Thoracic aorta (tissue), 2 donors: ENCODE results near the gene HS1BP3. TPM values are rescaled to one million over a fixed set of nuclear protein-coding genes. Genes with fewer than 3 reads are reported as not detected.

Experiments
- ATAC-seq: fragments of 150-250 bp; one replicate; pipeline ENCODE4 v1.8.0; 2017; ENCODE audit warnings: low read depth; ENCODE audit not compliant: insufficient number of reproducible peaks, low FRiP score
- DNase-seq: peaks from one replicate; pipeline ENCODE4 v3.0.0-alpha.2; 2020; ENCODE audit warnings: low spot score
- H3K27ac ChIP-seq, 2 donors: fragments of 200-600 bp; sonication (generic); 1 replicate in 1 of 2; 2 replicates in 1 of 2; pipeline ENCODE4 v1.5.1; 2016; ENCODE audit warnings: mild to moderate bottlenecking in 2 of 2, moderate library complexity in 2 of 2
- H3K27me3 ChIP-seq: fragments of 200-600 bp; sonication (generic); replicated peaks from 2 replicates; pipeline ENCODE4 v1.6.0; 2016; ENCODE audit warnings: mild to moderate bottlenecking; ENCODE audit not compliant: insufficient read depth
- H3K36me3 ChIP-seq: fragments of 200-600 bp; sonication (generic); one replicate; pipeline ENCODE4 v1.5.1; 2016
- H3K4me1 ChIP-seq, 2 donors: fragments of 200-600 bp; sonication (generic); 1 replicate in 1 of 2; 2 replicates in 1 of 2; pipeline versions ENCODE4 v1.5.1 to v1.6.0; 2016; ENCODE audit warnings: low read depth in 2 of 2, mild to moderate bottlenecking in 1 of 2; ENCODE audit not compliant: control insufficient read depth in 1 of 2
- H3K4me3 ChIP-seq: fragments of 200-600 bp; sonication (generic); 2 replicates; pipeline ENCODE4 v1.5.1; 2016; ENCODE audit warnings: mild to moderate bottlenecking
- H3K9me3 ChIP-seq: fragments of 200-600 bp; sonication (generic); 2 replicates; pipeline ENCODE4 v1.5.1; 2016
- CTCF ChIP-seq: fragments of 200-600 bp; sonication (generic); IDR thresholded peaks from one replicate; pipeline ENCODE4 v1.5.1; 2019; ENCODE audit warnings: antibody characterized with exemption
- total RNA-seq, 2 donors: library from RNA; depleted of rRNA; stranded (reverse); fragments of >200 nt; gene quantifications; one replicate each; pipeline versions ENCODE4 v1.1.0 to v1.2.3, GENCODE V29; 2016

HS1BP3 gene
- total RNA-seq, 2 donors from 2014 or later, result 40.7 to 65.8 TPM

GRCh38 chr2:20594048-20594750 is 56.7 kb downstream of the HS1BP3 start:
- ATAC-seq (no peak), DNase-seq (no peak)
- H3K4me1 ChIP-seq, result peaks cover 24 to 75% of the 10 kb centered on the region in 2 donors
- no peaks in the 10 kb centered on the region for H3K27me3 ChIP-seq
- peak overlapping the region in 1 of 2 donors; percentile 4 for H3K27ac ChIP-seq
- no peak overlapping the region for H3K4me3 ChIP-seq
- H3K36me3 ChIP-seq, result no peaks in the 10 kb centered on the region
- no peaks in the 10 kb centered on the region for H3K9me3 ChIP-seq
- no peak for TF ChIP-seq CTCF

GRCh38 chr2:20593072-20594034 is 57.5 kb downstream of the HS1BP3 start:
- Histone ChIP-seq H3K27ac (peak overlapping the region in 1 of 2 donors; percentile 4), H3K4me1 (peaks cover 20 to 69% of the 10 kb centered on the region in 2 donors), H3K36me3 (no peaks in the 10 kb centered on the region), H3K4me3 (no peak overlapping the region), H3K9me3 (no peaks in the 10 kb centered on the region), H3K27me3 (no peaks in the 10 kb centered on the region)
- DNase-seq, result no peak
- no peak for ATAC-seq
- TF ChIP-seq CTCF, result no peak

- no peak overlapping the region for H3K27ac ChIP-seq
- no peak for ATAC-seq
- H3K4me1 ChIP-seq, result peaks cover 13 to 59% of the 10 kb centered on the region in 2 donors
- TF ChIP-seq CTCF, result no peak
- H3K36me3 ChIP-seq, result no peaks in the 10 kb centered on the region
- H3K9me3 ChIP-seq, result no peaks in the 10 kb centered on the region
- DNase-seq, result no peak
- no peak overlapping the region for H3K4me3 ChIP-seq
- no peaks in the 10 kb centered on the region for H3K27me3 ChIP-seq
Measured at GRCh38 chr2:20592106-20593071, 58.5 kb downstream of the HS1BP3 start.

GRCh38 chr2:20590704-20591515 is 60.0 kb downstream of the HS1BP3 start:
- no peak for ATAC-seq
- H3K4me3 ChIP-seq, result no peak overlapping the region
- H3K36me3 ChIP-seq, result no peaks in the 10 kb centered on the region
- no peak for TF ChIP-seq CTCF
- no peak overlapping the region for H3K27ac ChIP-seq
- peaks cover 10 to 51% of the 10 kb centered on the region in 2 donors for H3K4me1 ChIP-seq
- no peaks in the 10 kb centered on the region for H3K27me3 ChIP-seq
- H3K9me3 ChIP-seq, result no peaks in the 10 kb centered on the region
- no peak for DNase-seq
